ENCODE results near the gene STAT4. TPM values are rescaled to one million over a fixed set of nuclear protein-coding genes. Genes with fewer than 3 reads are reported as not detected.
A peak's percentile ranks its signal among the peaks of the same experiment; 100 is the strongest.

Gene STAT4
- total and polyA plus RNA-seq, 11 donors, result 0.32 to 21.5 (median 1.9) TPM

DNA sequence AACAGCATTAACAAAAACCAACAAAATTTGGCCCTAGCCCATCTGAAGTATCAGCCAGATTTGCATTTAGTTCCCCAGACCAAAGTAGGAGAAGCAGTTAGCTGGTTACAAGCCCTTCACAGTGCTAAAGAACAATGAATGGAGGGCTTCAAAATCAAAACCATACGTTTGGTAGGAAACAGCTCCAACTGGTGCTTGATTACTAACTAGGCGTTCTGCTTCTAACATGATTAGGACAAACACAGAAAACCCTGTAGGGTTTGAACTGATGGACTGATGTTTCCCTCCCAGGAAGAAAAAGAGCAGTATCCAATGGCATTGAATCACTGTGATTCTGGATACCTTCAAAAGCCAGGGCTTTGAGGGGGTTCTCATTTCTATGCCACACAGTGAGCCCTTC, 20.5 kb upstream of the STAT4 start:
- H3K9me3 ChIP-seq, result no peaks in the 10 kb centered on the region
- no peaks in the 10 kb centered on the region for H3K36me3 ChIP-seq
- peak overlapping the region in 2 of 12 donors; percentile 1 to 24 for H3K27ac ChIP-seq
- TF ChIP-seq CTCF (IDR thresholded peaks at IDR 0.05), result no peak
- TF ChIP-seq POLR2A (IDR thresholded peaks at IDR 0.05), result no peak
- ATAC-seq (no peak), DNase-seq (no peak)
- no peak overlapping the region for H3K4me3 ChIP-seq
- peaks cover 0 to 39% (median 18%) of the 10 kb centered on the region in 12 donors for H3K4me1 ChIP-seq
- 47 to 74% (median 73%) methylated on average over 2 of the region's 2 CpGs for WGBS, 4 donors
- intact Hi-C loops (cut with DNase I), result loop anchor here in 1 of 10 donors (5.0 kb wide), 1 partner anchor 36 kb away; no protein-coding TSS in a partner anchor
- no peaks in the 10 kb centered on the region for H3K27me3 ChIP-seq

DNA sequence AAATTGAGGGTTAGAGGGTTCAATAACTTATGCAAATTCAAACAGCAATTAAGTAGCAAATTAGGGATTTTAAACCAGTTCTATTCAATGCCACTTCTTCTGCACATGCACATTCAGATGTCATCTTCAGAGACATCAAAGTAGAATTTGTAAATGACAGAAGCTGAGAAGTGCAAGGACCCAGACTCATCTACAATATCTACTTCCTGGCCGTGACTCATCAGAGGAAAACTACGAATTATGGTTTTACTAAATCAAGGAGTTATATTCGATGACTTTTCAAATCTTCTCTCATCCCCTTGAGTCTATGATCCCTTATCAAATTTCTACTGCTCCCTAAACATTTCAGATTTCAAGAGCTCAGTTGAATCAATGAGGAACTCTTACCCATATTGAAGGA, 20.0 kb upstream of the STAT4 start:
- WGBS, 4 donors, result 74 to 80% (median 78%) methylated on average over 3 of the region's 3 CpGs
- H3K9me3 ChIP-seq, result no peaks in the 10 kb centered on the region
- no peak for TF ChIP-seq POLR2A (IDR thresholded peaks at IDR 0.05)
- no peak for TF ChIP-seq CTCF (IDR thresholded peaks at IDR 0.05)
- no peaks in the 10 kb centered on the region for H3K27me3 ChIP-seq
- no peak for DNase-seq
- no peak overlapping the region for H3K4me3 ChIP-seq
- no peak for ATAC-seq
- no peaks in the 10 kb centered on the region for H3K36me3 ChIP-seq
- peak overlapping the region in 1 of 12 donors; percentile 1 for H3K27ac ChIP-seq
- intact Hi-C loops (cut with DNase I), result loop anchor here in 1 of 10 donors (5.0 kb wide), 1 partner anchor 37 kb away; no protein-coding TSS in a partner anchor
- peaks cover 0 to 44% (median 23%) of the 10 kb centered on the region in 12 donors for H3K4me1 ChIP-seq

- intact Hi-C loops (cut with DNase I), result loop anchor here in 1 of 10 donors (5.0 kb wide), 1 partner anchor 37 kb away; no protein-coding TSS in a partner anchor
- DNase-seq (no peak), ATAC-seq (no peak)
- Histone ChIP-seq H3K27me3 (no peaks in the 10 kb centered on the region), H3K4me1 (peaks cover 0 to 50% (median 28%) of the 10 kb centered on the region in 12 donors), H3K36me3 (no peaks in the 10 kb centered on the region), H3K4me3 (no peak overlapping the region), H3K9me3 (no peaks in the 10 kb centered on the region), H3K27ac (no peak overlapping the region)
- 92 to 98% (median 96%) methylated on average over 1 of the region's 1 CpG for WGBS, 4 donors
- TF ChIP-seq CTCF (IDR thresholded peaks at IDR 0.05) (no peak), POLR2A (IDR thresholded peaks at IDR 0.05) (no peak)
Observed at GRCh38 chr2:191170301-191170636, 19.5 kb upstream of the STAT4 start.

DNA sequence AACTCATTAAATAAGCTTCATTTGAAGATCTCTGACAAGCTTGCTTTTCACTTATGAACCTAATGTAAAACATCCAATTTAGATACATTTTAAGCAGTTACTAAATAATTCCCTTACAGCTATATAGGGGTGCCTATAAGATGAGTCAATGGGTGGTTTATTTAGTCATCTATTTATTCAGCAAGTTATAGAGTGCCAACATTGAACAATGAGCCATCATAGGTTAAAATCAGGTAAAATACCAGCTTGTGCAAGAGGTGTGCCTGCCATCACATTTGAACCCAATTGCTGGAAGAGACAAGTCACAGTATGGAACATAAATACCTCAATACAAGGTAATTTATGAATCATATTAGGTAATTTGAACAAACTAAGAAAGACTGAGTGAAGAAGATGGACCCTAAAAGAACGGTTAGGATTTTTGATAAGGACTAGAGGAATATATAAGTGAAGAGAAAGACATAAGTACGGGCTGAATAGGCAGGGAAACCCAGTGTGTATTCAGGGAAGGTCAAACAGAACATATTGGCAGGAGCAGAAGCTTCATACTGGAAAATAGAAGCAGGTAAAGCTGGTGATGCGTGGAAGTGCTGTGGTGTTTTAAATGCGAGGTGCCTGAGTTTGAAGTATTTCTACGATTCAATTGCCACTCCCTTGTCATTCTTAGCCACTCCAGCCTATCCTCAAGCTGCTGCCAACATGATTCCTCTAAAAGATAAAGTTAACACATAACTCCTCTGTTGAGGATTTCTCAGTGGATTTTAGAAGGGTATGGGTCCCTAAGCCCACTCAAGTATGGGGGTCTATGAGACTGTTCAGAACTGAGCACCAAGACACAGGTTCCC, 18.9 kb upstream of the STAT4 start:
- WGBS, 4 donors, result 93 to 97% (median 96%) methylated on average over 5 of the region's 5 CpGs
- Histone ChIP-seq H3K9me3 (no peaks in the 10 kb centered on the region), H3K4me1 (peaks cover 0 to 54% (median 29%) of the 10 kb centered on the region in 12 donors), H3K36me3 (no peaks in the 10 kb centered on the region), H3K27me3 (no peaks in the 10 kb centered on the region), H3K4me3 (no peak overlapping the region), H3K27ac (no peak overlapping the region)
- DNase-seq, result no peak
- TF ChIP-seq POLR2A (IDR thresholded peaks at IDR 0.05) (no peak), CTCF (IDR thresholded peaks at IDR 0.05) (no peak)
- intact Hi-C loops (cut with DNase I), result loop anchor here in 9 of 10 donors (5.0 to 10.0 kb wide), 8 partner anchors 38 to 518 kb away; no protein-coding TSS in a partner anchor
- ATAC-seq, result no peak

Data from heart left ventricle (tissue), 16 donors.